Putamen (tissue), 1 donor: ENCODE data around the gene CBFA2T2.
"Not testable (repeated sequence)": the region's sequence is repeated elsewhere in the genome, so short reads cannot be mapped to it uniquely, and the experiment has no call there.

Experiments
- DNase-seq: peaks from one replicate; pipeline ENCODE4 v3.0.0-alpha.2; 2016; ENCODE audit warnings: low spot score

The CBFA2T2 gene

GRCh38 chr20:33698966-33699365 lies 209.1 kb downstream of the CBFA2T2 start:
- not testable (repeated sequence) for DNase-seq
